GM12891 (cell line): ENCODE results near the gene ITFG1.

Source experiments
- POLR2A ChIP-seq: IDR thresholded peaks from 2 replicates; pipeline ENCODE4 v1.6.1; 2011; ENCODE audit warnings: low read depth, low read length, control low read depth
- POLR2AphosphoS5 ChIP-seq: IDR thresholded peaks from 2 replicates; pipeline ENCODE4 v1.6.1; 2011; ENCODE audit warnings: low read depth, low read length, control low read depth
- SPI1 ChIP-seq: IDR thresholded peaks from 2 replicates; pipeline ENCODE4 v1.6.1; 2011; ENCODE audit warnings: low read depth, low read length, control low read depth
- TAF1 ChIP-seq: IDR thresholded peaks from 2 replicates; pipeline ENCODE4 v1.6.1; 2011; ENCODE audit warnings: low read depth, low read length, control low read depth

GRCh38 chr16:47311738-47312505, 148.9 kb downstream of the ITFG1 start:
- TF ChIP-seq POLR2AphosphoS5, result no peak
- no peak for TF ChIP-seq POLR2A
- no peak for TF ChIP-seq TAF1
- TF ChIP-seq SPI1, result no peak
